ENCODE data around the gene TACC3.

DNA sequence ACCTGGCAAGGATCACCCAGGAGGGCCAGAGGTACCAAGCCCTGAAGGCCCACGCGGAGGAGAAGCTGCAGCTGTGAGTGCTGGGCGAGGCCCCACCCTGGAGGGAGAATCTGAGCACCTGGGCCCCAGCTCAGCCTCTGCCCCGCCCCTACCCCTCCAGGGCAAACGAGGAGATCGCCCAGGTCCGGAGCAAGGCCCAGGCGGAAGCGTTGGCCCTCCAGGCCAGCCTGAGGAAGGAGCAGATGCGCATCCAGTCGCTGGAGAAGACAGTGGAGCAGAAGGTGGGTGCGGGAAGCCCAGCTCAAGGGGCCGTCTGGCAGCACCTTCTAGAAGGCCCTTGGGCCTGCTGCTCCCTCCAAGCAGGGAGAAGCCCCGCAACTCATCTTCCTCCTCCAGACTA lies 23.2 kb downstream of the TACC3 start:
- TF ChIP-seq POLR2A (IDR thresholded peaks at IDR 0.05; ENCODE audit: control extremely low read depth in 1 of 2, low read depth in 2 of 2, low read length in 2 of 2) = 0 out of 3 replicates have a peak, but pooled peaks of 1 of the 2 experiments have one; percentile 15
- TF ChIP-seq CTCF (IDR thresholded peaks at IDR 0.05; ENCODE audit: control extremely low read depth in 1 of 3, insufficient read depth in 1 of 3, low read depth in 1 of 3, low read length in 3 of 3) = no peak
- TF ChIP-seq ASH2L (IDR thresholded peaks at IDR 0.05; ENCODE audit: low read length) = no peak
- TF ChIP-seq SP2 (IDR thresholded peaks at IDR 0.05; ENCODE audit: low read length) = no peak
- TF ChIP-seq EZH2 (IDR thresholded peaks at IDR 0.05; ENCODE audit: low read depth, low read length, severe bottlenecking) = no peak
- TF ChIP-seq RBBP5 (IDR thresholded peaks at IDR 0.05; ENCODE audit: borderline replicate concordance, low read depth, low read length) = no peak
- no peak for TF ChIP-seq POLR2AphosphoS5 (IDR thresholded peaks at IDR 0.05; ENCODE audit: low read depth, low read length)
